ENCODE data around the gene EVA1B. TPM values are rescaled to one million over a fixed set of nuclear protein-coding genes. Genes with fewer than 3 reads are reported as not detected.

Gene EVA1B
- total and polyA plus RNA-seq, 2 of the 13 experiments (the other 11 are each of a cell fraction or from before 2014, with no cell fraction given), result 3.9 to 6.6 TPM

GRCh38 chr1:36306210-36306901 is 17.1 kb downstream of the EVA1B start, which contains the start of gene SH3D21 (continued):
- no peak for TF ChIP-seq TFDP1 (CRISPR knock-in tag; IDR thresholded peaks at IDR 0.05; ENCODE audit: borderline replicate concordance)
- no peak for TF ChIP-seq SP1 (IDR thresholded peaks at IDR 0.05)
- TF ChIP-seq SP1 (CRISPR knock-in tag; IDR thresholded peaks at IDR 0.05), result no peak; the same call in 1 of the 2 replicates
- TF ChIP-seq, protein P1, sequence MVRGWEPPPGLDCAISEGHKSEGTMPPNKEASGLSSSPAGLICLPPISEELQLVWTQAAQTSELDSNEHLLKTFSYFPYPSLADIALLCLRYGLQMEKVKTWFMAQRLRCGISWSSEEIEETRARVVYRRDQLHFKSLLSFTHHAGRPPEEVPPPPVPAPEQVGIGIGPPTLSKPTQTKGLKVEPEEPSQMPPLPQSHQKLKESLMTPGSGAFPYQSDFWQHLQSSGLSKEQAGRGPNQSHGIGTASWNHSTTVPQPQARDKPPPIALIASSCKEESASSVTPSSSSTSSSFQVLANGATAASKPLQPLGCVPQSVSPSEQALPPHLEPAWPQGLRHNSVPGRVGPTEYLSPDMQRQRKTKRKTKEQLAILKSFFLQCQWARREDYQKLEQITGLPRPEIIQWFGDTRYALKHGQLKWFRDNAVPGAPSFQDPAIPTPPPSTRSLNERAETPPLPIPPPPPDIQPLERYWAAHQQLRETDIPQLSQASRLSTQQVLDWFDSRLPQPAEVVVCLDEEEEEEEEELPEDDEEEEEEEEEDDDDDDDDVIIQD (CRISPR knock-in tag; IDR thresholded peaks at IDR 0.05; ENCODE audit: low read depth), result no peak
- TF ChIP-seq, protein P2, sequence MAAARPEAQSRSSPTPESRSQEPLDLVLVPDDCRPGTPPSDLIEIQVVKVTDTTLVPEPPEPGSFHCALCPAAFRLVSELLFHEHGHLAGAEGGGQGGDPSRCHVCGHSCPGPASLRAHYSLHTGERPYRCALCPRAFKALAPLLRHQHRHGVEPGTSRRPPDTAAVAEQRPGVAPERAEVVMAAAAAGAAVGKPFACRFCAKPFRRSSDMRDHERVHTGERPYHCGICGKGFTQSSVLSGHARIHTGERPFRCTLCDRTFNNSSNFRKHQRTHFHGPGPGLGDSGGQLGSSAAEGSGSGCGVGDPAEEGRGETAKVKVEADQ (CRISPR knock-in tag; IDR thresholded peaks at IDR 0.05; ENCODE audit: borderline replicate concordance), result no peak
- TF ChIP-seq MAZ (IDR thresholded peaks at IDR 0.05; ENCODE audit: borderline replicate concordance, low read depth, low read length), result no peak
- no peak for TF ChIP-seq MAZ (CRISPR knock-in tag; IDR thresholded peaks at IDR 0.05; ENCODE audit: low read depth)
- TF ChIP-seq EHMT2 (IDR thresholded peaks at IDR 0.05; ENCODE audit: borderline replicate concordance, low read depth, low read length), result no peak
- TF ChIP-seq DNMT3B (CRISPR knock-in tag; conservative IDR thresholded peaks at IDR 0.05), result no peak
- no peak for TF ChIP-seq RXRB (CRISPR knock-in tag; IDR thresholded peaks at IDR 0.05; ENCODE audit: borderline replicate concordance)
- no peak; the same call in 1 of the 2 replicates for TF ChIP-seq ELF4 (CRISPR knock-in tag; IDR thresholded peaks at IDR 0.05; ENCODE audit: borderline replicate concordance)
- no peak for TF ChIP-seq FUBP1 (CRISPR knock-in tag; IDR thresholded peaks at IDR 0.05; ENCODE audit: borderline replicate concordance)
- TF ChIP-seq ZFYVE20 (CRISPR knock-in tag; IDR thresholded peaks at IDR 0.05; ENCODE audit: borderline replicate concordance, low read depth), result no peak
- TF ChIP-seq ZBTB42 (CRISPR knock-in tag; IDR thresholded peaks at IDR 0.05), result peak; percentile 15; the same call in 1 of the 2 replicates
- no peak for TF ChIP-seq REXO4 (CRISPR knock-in tag; IDR thresholded peaks at IDR 0.05; ENCODE audit: borderline replicate concordance)
- no peak for TF ChIP-seq GABPA (IDR thresholded peaks at IDR 0.05; ENCODE audit: low read depth, low read length)
- TF ChIP-seq GABPA (CRISPR knock-in tag; IDR thresholded peaks at IDR 0.05; ENCODE audit: low read depth), result no peak
- no peak for TF ChIP-seq TIGD3 (CRISPR knock-in tag; IDR thresholded peaks at IDR 0.05; ENCODE audit: borderline replicate concordance)
- TF ChIP-seq BCL6 (CRISPR knock-in tag; IDR thresholded peaks at IDR 0.05), result no peak
- TF ChIP-seq, protein P3, sequence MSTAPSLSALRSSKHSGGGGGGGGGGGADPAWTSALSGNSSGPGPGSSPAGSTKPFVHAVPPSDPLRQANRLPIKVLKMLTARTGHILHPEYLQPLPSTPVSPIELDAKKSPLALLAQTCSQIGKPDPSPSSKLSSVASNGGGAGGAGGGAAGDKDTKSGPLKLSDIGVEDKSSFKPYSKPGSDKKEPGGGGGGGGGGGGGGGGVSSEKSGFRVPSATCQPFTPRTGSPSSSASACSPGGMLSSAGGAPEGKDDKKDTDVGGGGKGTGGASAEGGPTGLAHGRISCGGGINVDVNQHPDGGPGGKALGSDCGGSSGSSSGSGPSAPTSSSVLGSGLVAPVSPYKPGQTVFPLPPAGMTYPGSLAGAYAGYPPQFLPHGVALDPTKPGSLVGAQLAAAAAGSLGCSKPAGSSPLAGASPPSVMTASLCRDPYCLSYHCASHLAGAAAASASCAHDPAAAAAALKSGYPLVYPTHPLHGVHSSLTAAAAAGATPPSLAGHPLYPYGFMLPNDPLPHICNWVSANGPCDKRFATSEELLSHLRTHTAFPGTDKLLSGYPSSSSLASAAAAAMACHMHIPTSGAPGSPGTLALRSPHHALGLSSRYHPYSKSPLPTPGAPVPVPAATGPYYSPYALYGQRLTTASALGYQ (CRISPR knock-in tag; IDR thresholded peaks at IDR 0.05), result no peak
- no peak for TF ChIP-seq ZNF432 (CRISPR knock-in tag; IDR thresholded peaks at IDR 0.05; ENCODE audit: borderline replicate concordance)
